Activated CD4-positive, alpha-beta T cell treated with anti-CD3 and anti-CD28 coated beads, Interleukin-2, amount 50 U/mL, for 16 hours (primary cell): ENCODE data around the gene DCLK3.

Experiments used
- DNase-seq: peaks from one replicate; pipeline ENCODE4 v3.0.0-alpha.2; 2020

DCLK3 gene

DNA sequence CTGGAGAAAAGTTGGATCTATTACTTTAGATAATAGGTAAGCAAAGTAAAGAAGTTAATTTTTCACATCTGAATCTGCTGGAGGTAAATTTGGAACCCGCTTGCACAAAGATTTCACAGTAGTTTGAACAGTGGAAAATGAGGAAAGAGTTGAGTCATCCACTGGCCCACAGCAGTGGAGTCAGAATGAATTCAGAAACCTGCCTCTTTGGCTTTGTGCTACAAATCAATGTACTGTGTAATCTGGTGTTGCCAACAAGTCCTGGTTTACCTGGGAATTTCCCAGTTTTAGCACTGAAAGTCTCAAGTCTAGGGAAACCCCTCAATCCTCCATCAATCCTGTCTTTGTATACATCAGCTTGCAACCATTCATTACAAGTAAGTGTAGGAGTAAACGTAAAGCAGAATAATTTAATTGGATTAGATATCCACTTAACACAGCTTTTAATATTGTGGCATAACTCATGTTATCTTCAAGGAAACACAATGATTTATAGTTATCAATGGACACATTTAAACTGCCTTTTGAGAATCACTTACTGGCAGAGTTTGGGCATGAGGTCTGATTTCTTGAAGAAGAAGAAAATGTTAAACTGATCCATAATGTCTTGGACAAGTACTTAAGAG, 100.6 kb downstream of the DCLK3 start:
- DNase-seq = no peak

DNA sequence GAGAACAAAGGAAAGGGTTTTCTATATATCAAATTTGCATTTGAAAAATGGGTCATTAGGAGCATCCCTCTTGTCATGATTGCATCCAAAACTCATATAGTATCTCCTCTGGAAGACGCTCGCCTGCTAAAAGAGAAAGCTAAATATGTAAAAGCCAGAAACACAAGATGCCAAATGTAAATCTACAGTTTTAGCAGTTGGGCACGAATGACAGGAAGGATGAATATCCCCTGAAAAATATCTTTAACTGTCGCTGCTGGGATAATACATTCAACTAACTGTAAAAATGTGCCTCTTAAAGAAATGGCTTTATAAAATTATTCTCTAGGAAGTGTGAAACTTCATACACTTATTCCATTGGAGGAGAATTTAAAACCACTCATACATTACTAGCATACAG, 101.7 kb downstream of the DCLK3 start:
- DNase-seq = no peak
